ENCODE results near the gene TIMM50. TPM values are rescaled to one million over a fixed set of nuclear protein-coding genes. Genes with fewer than 3 reads are reported as not detected.

Gene TIMM50
- polyA plus RNA-seq, 1 donor from 2014 or later, result 66.2 TPM

GRCh38 chr19:39470724-39471339 lies 9.8 kb upstream of the TIMM50 start:
- no peak for TF ChIP-seq EP300 (conservative IDR thresholded peaks at IDR 0.05; ENCODE audit: poor library complexity, severe bottlenecking)
- no peak for TF ChIP-seq MXI1 (conservative IDR thresholded peaks at IDR 0.05; ENCODE audit: poor library complexity, severe bottlenecking)
- no peak for TF ChIP-seq EZH2 (IDR thresholded peaks at IDR 0.05; ENCODE audit: borderline replicate concordance, insufficient read depth, low read length, poor library complexity, severe bottlenecking)
- TF ChIP-seq CTCF (IDR thresholded peaks at IDR 0.05; ENCODE audit: poor library complexity, severe bottlenecking), result no peak
- no peak for TF ChIP-seq RAD21 (conservative IDR thresholded peaks at IDR 0.05)
- no peak for TF ChIP-seq SMC3 (conservative IDR thresholded peaks at IDR 0.05; ENCODE audit: poor library complexity)
- no peak for TF ChIP-seq POLR2AphosphoS5 (IDR thresholded peaks at IDR 0.05)
- TF ChIP-seq REST (IDR thresholded peaks at IDR 0.05; ENCODE audit: borderline replicate concordance), result no peak
- TF ChIP-seq TAF1 (IDR thresholded peaks at IDR 0.05; ENCODE audit: low read depth), result no peak
- Histone ChIP-seq H4K20me1 (ENCODE audit: insufficient read depth) (no peaks in the 10 kb centered on the region), H3K27me3 (ENCODE audit: insufficient read depth, low read depth, low read length) (no peaks in the 10 kb centered on the region), H3K9me3 (ENCODE audit: low read length) (no peaks in the 10 kb centered on the region), H3K4me3 (ENCODE audit: low read length) (no peak overlapping the region), H3K36me3 (ENCODE audit: insufficient read depth, low read length) (peaks cover 2% of the 10 kb centered on the region), H3K4me2 (ENCODE audit: low read length) (no peak overlapping the region), H3K27ac (ENCODE audit: low read length) (no peak overlapping the region), H3K79me2 (replicated peaks; ENCODE audit: insufficient read depth, low read length) (no peaks in the 10 kb centered on the region), H2AFZ (ENCODE audit: low read depth, low read length) (no peak overlapping the region), H3K9ac (ENCODE audit: low read length) (no peak overlapping the region), H3K9me2 (ENCODE audit: insufficient read depth, low read length) (no peaks in the 10 kb centered on the region), H3F3A (ENCODE audit: insufficient read depth, low read length, poor library complexity, severe bottlenecking) (no peaks in the 10 kb centered on the region)

GRCh38 chr19:39471756-39472536 lies 8.7 kb upstream of the TIMM50 start:
- H3K9me3 ChIP-seq (ENCODE audit: low read length), result no peaks in the 10 kb centered on the region
- H4K20me1 ChIP-seq (ENCODE audit: insufficient read depth), result no peaks in the 10 kb centered on the region
- TF ChIP-seq REST (IDR thresholded peaks at IDR 0.05; ENCODE audit: borderline replicate concordance) (no peak), TAF1 (IDR thresholded peaks at IDR 0.05; ENCODE audit: low read depth) (no peak), EZH2 (IDR thresholded peaks at IDR 0.05; ENCODE audit: borderline replicate concordance, insufficient read depth, low read length, poor library complexity, severe bottlenecking) (no peak), RAD21 (conservative IDR thresholded peaks at IDR 0.05) (no peak), MXI1 (conservative IDR thresholded peaks at IDR 0.05; ENCODE audit: poor library complexity, severe bottlenecking) (no peak), POLR2AphosphoS5 (IDR thresholded peaks at IDR 0.05) (no peak), CTCF (IDR thresholded peaks at IDR 0.05; ENCODE audit: poor library complexity, severe bottlenecking) (no peak), EP300 (conservative IDR thresholded peaks at IDR 0.05; ENCODE audit: poor library complexity, severe bottlenecking) (no peak), SMC3 (conservative IDR thresholded peaks at IDR 0.05; ENCODE audit: poor library complexity) (no peak)

More at GRCh38 chr19:39471756-39472536, 8.7 kb upstream of the TIMM50 start:
- Histone ChIP-seq H3K79me2 (replicated peaks; ENCODE audit: insufficient read depth, low read length) (no peaks in the 10 kb centered on the region), H2AFZ (ENCODE audit: low read depth, low read length) (no peak overlapping the region), H3K4me2 (ENCODE audit: low read length) (no peak overlapping the region), H3F3A (ENCODE audit: insufficient read depth, low read length, poor library complexity, severe bottlenecking) (no peaks in the 10 kb centered on the region), H3K27ac (ENCODE audit: low read length) (no peak overlapping the region), H3K27me3 (ENCODE audit: insufficient read depth, low read depth, low read length) (no peaks in the 10 kb centered on the region), H3K9ac (ENCODE audit: low read length) (no peak overlapping the region), H3K36me3 (ENCODE audit: insufficient read depth, low read length) (peaks cover 7% of the 10 kb centered on the region), H3K9me2 (ENCODE audit: insufficient read depth, low read length) (no peaks in the 10 kb centered on the region), H3K4me3 (ENCODE audit: low read length) (no peak overlapping the region)

Measured in neural cell (in vitro differentiated cells).